Osteoblast (primary cell): Measurements from ENCODE around the gene CDHR3. TPM values are rescaled to one million over a fixed set of nuclear protein-coding genes. Genes with fewer than 3 reads are reported as not detected.
A peak's percentile ranks its signal among the peaks of the same experiment; 100 is the strongest.

Experiments used
- DNase-seq: peaks from one replicate; pipeline ENCODE4 v3.0.0; 2011; ENCODE audit warnings: low spot score, mixed read lengths; ENCODE audit not compliant: insufficient read length; ENCODE audit errors: missing footprints
- H2AFZ ChIP-seq: 2 replicates; pipeline ENCODE4 v1.6.0; 2011; ENCODE audit warnings: mild to moderate bottlenecking, low read length
- H3K27ac ChIP-seq: 2 replicates; pipeline ENCODE4 v1.5.1; 2011; ENCODE audit warnings: mild to moderate bottlenecking, low read depth, low read length, moderate library complexity
- H3K27me3 ChIP-seq: 2 replicates; pipeline ENCODE4 v1.6.0; 2012; ENCODE audit warnings: mild to moderate bottlenecking, control low read depth, inconsistent platforms, low read length, moderate library complexity; ENCODE audit not compliant: insufficient read depth
- H3K36me3 ChIP-seq: 2 replicates; pipeline ENCODE4 v1.5.1; 2011; ENCODE audit warnings: mild to moderate bottlenecking, low read length, control low read depth, moderate library complexity; ENCODE audit not compliant: insufficient read depth
- H3K4me1 ChIP-seq: 2 replicates; pipeline ENCODE4 v1.5.1; 2011; ENCODE audit warnings: mild to moderate bottlenecking, low read length, control low read depth, moderate library complexity; ENCODE audit not compliant: insufficient read depth
- H3K4me2 ChIP-seq: 2 replicates; pipeline ENCODE4 v1.6.0; 2011; ENCODE audit warnings: mild to moderate bottlenecking, low read length; ENCODE audit not compliant: insufficient read depth
- H3K4me3 ChIP-seq: fragments of 200-600 bp; sonication (generic); 3 replicates; pipeline ENCODE4 v1.5.1; 2012; ENCODE audit warnings: mild to moderate bottlenecking, low read length, inconsistent platforms; ENCODE audit not compliant: insufficient read depth
- H3K79me2 ChIP-seq: 2 replicates; pipeline ENCODE4 v1.6.0; 2012; ENCODE audit warnings: mild to moderate bottlenecking, low read length, control low read depth, inconsistent platforms; ENCODE audit not compliant: insufficient read depth
- H3K9me3 ChIP-seq: 2 replicates; pipeline ENCODE4 v1.5.1; 2011; ENCODE audit warnings: low read depth, low read length, control low read depth
- H4K20me1 ChIP-seq: 2 replicates; pipeline ENCODE4 v1.6.0; 2012; ENCODE audit warnings: mild to moderate bottlenecking, low read length, control low read depth; ENCODE audit not compliant: insufficient read depth
- total RNA-seq: library from RNA; depleted of rRNA; stranded (reverse); fragments of >200 nt; gene quantifications from 2 replicates; pipeline ENCODE4 v1.2.3, GENCODE V29; 2012
- TF ChIP-seq, protein P1 (sequence below): IDR thresholded peaks from 2 replicates; pipeline ENCODE4 v1.5.1; 2011; ENCODE audit warnings: mild to moderate bottlenecking, low read depth, low read length, moderate library complexity; ENCODE audit errors: extremely low read depth

Gene CDHR3, protein sequence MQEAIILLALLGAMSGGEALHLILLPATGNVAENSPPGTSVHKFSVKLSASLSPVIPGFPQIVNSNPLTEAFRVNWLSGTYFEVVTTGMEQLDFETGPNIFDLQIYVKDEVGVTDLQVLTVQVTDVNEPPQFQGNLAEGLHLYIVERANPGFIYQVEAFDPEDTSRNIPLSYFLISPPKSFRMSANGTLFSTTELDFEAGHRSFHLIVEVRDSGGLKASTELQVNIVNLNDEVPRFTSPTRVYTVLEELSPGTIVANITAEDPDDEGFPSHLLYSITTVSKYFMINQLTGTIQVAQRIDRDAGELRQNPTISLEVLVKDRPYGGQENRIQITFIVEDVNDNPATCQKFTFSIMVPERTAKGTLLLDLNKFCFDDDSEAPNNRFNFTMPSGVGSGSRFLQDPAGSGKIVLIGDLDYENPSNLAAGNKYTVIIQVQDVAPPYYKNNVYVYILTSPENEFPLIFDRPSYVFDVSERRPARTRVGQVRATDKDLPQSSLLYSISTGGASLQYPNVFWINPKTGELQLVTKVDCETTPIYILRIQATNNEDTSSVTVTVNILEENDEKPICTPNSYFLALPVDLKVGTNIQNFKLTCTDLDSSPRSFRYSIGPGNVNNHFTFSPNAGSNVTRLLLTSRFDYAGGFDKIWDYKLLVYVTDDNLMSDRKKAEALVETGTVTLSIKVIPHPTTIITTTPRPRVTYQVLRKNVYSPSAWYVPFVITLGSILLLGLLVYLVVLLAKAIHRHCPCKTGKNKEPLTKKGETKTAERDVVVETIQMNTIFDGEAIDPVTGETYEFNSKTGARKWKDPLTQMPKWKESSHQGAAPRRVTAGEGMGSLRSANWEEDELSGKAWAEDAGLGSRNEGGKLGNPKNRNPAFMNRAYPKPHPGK
- 6.5 and 8.3 TPM in 2 replicates for total RNA-seq

DNA sequence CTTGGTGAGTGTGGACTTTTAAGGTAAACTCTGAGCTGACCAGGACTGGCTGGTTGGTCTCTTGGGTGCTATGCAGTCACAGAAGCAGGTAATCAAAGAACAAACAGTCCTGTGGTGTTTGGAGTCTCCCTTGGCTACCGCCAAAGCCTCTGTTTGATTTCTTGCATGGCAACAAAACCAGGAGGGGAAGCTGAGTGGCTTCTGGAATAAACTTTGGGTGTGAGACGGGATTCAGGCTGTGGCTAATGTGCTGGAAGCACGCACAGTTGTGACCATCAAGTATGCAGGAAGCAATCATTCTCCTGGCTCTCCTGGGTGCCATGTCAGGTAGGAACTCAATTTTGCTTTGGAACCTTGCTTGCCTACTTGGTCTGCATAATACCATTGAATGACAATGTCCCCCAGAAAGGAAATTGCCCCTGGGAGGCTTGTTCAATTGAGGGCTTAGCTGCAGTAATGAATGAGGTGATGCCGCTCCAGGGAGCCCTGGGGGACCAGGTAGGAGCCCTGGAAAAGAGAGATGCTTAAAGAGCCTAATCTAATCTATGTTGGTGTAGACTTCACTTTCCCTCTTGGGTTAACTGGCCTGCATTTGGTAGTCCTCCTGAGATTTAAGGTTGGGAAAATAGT lies at the start of gene CDHR3:
Gene CDHR3, plus strand, starts transcription at position 227 of the 630 bp plus-strand sequence. Its CDS starts 55 bp downstream, at position 282.
- Histone ChIP-seq H3K9me3 (no peaks in the 10 kb centered on the region), H3K36me3 (no peaks in the 10 kb centered on the region), H4K20me1 (no peaks in the 10 kb centered on the region), H3K4me1 (no peaks in the 10 kb centered on the region), H3K79me2 (no peaks in the 10 kb centered on the region), H3K4me2 (no peak within 1 kb of the TSS), H3K27me3 (peaks cover 24% of the 10 kb centered on the region), H3K4me3 (no peak within 1 kb of the TSS), H3K27ac (no peak within 1 kb of the TSS), H2AFZ (no peak within 1 kb of the TSS)
- no peak for DNase-seq
- TF ChIP-seq, protein P1, sequence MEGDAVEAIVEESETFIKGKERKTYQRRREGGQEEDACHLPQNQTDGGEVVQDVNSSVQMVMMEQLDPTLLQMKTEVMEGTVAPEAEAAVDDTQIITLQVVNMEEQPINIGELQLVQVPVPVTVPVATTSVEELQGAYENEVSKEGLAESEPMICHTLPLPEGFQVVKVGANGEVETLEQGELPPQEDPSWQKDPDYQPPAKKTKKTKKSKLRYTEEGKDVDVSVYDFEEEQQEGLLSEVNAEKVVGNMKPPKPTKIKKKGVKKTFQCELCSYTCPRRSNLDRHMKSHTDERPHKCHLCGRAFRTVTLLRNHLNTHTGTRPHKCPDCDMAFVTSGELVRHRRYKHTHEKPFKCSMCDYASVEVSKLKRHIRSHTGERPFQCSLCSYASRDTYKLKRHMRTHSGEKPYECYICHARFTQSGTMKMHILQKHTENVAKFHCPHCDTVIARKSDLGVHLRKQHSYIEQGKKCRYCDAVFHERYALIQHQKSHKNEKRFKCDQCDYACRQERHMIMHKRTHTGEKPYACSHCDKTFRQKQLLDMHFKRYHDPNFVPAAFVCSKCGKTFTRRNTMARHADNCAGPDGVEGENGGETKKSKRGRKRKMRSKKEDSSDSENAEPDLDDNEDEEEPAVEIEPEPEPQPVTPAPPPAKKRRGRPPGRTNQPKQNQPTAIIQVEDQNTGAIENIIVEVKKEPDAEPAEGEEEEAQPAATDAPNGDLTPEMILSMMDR, result no peak

DNA sequence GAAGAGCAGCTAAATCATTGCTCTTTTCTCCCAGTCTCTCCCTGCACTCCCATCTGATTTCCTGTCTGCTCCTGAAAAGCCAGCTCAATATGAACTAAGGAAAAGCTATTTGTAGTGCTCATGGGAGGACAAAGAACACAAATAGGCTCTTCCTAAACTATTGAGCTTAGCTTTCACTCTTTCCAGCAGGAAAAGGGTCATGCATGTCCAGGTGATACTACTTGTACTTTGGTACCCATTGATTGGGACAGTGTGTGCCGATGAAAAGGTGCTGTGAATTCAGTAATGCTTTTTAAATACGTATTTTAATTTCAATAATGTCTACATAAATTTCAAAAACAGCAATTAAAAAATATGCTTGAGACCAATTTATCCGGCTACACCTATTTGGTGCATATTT lies 49.1 kb upstream of the CDHR3 start:
- TF ChIP-seq, protein P1, result no peak
- Histone ChIP-seq H3K36me3 (no peaks in the 10 kb centered on the region), H3K27ac (no peak overlapping the region), H3K9me3 (no peaks in the 10 kb centered on the region), H3K4me2 (no peak overlapping the region), H2AFZ (no peak overlapping the region), H3K27me3 (no peaks in the 10 kb centered on the region), H4K20me1 (no peaks in the 10 kb centered on the region), H3K79me2 (no peaks in the 10 kb centered on the region), H3K4me3 (no peak overlapping the region), H3K4me1 (peaks cover 12% of the 10 kb centered on the region)
- DNase-seq, result no peak

DNA sequence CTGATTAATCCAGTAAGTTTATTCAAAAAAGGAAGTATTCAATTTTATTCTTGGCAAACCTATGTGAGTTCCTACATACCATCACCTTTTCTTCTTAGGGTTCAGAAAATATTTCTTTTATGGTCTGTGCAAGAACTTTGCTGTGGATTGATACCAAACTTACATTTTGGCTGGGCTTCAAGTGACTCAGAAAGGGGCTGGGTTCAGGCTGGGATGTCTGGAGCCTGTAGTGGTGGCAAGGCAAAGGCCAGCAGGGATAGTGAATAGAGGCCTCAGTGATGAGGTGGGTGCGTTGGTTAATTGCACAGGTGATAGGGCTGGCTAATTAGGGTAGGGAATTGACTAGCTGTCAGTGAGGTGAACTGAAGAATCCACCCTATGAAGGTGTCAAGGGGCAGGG lies 46.5 kb upstream of the CDHR3 start:
- no peaks in the 10 kb centered on the region for H3K9me3 ChIP-seq
- no peaks in the 10 kb centered on the region for H3K36me3 ChIP-seq
- H3K4me2 ChIP-seq, result no peak overlapping the region
- H2AFZ ChIP-seq, result no peak overlapping the region
- TF ChIP-seq, protein P1, result no peak
- no peak overlapping the region for H3K27ac ChIP-seq
- peak; percentile 62 for DNase-seq
- H3K4me3 ChIP-seq, result no peak overlapping the region
- H4K20me1 ChIP-seq, result no peaks in the 10 kb centered on the region
- no peaks in the 10 kb centered on the region for H3K79me2 ChIP-seq
- H3K4me1 ChIP-seq, result peaks cover 12% of the 10 kb centered on the region
- no peaks in the 10 kb centered on the region for H3K27me3 ChIP-seq
